Lung (tissue), 12 donors: ENCODE results near the gene PGR. TPM values are rescaled to one million over a fixed set of nuclear protein-coding genes. Genes with fewer than 3 reads are reported as not detected.
A peak's percentile ranks its signal among the peaks of the same experiment; 100 is the strongest.

ENCODE experiments used
- ATAC-seq: fragments of 200-7000 bp; cut with Tn5 transposase; one replicate; pipeline ENCODE4 v1.9.1; 2020; ENCODE audit warnings: moderate number of reproducible peaks; ENCODE audit not compliant: insufficient read depth, low FRiP score
- DNase-seq, 3 donors: peaks; one replicate each; pipeline ENCODE4 v3.0.0-alpha.2; 2013 to 2017
- H3K27ac ChIP-seq, 2 donors: one replicate each; pipeline ENCODE4 v1.5.1; 2013; ENCODE audit warnings: mild to moderate bottlenecking in 2 of 2, moderate library complexity in 2 of 2, control low read depth in 1 of 2, inconsistent platforms in 1 of 2, low read depth in 1 of 2, low read length in 1 of 2
- H3K27me3 ChIP-seq, 3 donors: one replicate each; pipeline ENCODE4 v1.5.1; 2013; ENCODE audit warnings: low read length in 2 of 3; ENCODE audit not compliant: control insufficient read depth in 3 of 3, insufficient read depth in 3 of 3
- H3K36me3 ChIP-seq, 4 donors: one replicate each; pipeline ENCODE4 v1.5.1; 2013; ENCODE audit warnings: low read length in 4 of 4, mild to moderate bottlenecking in 1 of 4, moderate library complexity in 1 of 4; ENCODE audit not compliant: control insufficient read depth in 4 of 4, insufficient read depth in 4 of 4
- H3K4me1 ChIP-seq, 5 donors: one replicate each; pipeline ENCODE4 v1.5.1; 2013; ENCODE audit warnings: low read length in 5 of 5, mild to moderate bottlenecking in 2 of 5, moderate library complexity in 1 of 5; ENCODE audit not compliant: control insufficient read depth in 5 of 5, insufficient read depth in 5 of 5
- H3K4me3 ChIP-seq: one replicate; pipeline ENCODE4 v1.5.1; 2013; ENCODE audit warnings: mild to moderate bottlenecking, control low read depth, moderate library complexity
- H3K9ac ChIP-seq, 2 donors: one replicate each; pipeline ENCODE4 v1.5.1; 2013; ENCODE audit warnings: low read length in 2 of 2, control low read depth in 1 of 2; ENCODE audit not compliant: insufficient read depth in 1 of 2
- H3K9me3 ChIP-seq, 4 donors: one replicate each; pipeline ENCODE4 v1.5.1; 2013; ENCODE audit warnings: low read length in 3 of 4, mild to moderate bottlenecking in 1 of 4, moderate library complexity in 1 of 4; ENCODE audit not compliant: control insufficient read depth in 4 of 4, insufficient read depth in 3 of 4
- WGBS, 2 donors: extraction: QIAGEN DNeasy Blood & Tissue Kit; methylation state at CpG; one replicate each; pipeline ENCODE4 v1.1.7; 2013; 5-methylcytosine and 5-hydroxymethylcytosine counted together
- polyA plus RNA-seq, 2 donors: library from polyadenylated mRNA; stranded (reverse); fragments of 200-250 nt; gene quantifications; one replicate each; pipeline ENCODE4 v1.2.1, GENCODE V29; 2013
- total RNA-seq, 2 donors: library from RNA; depleted of rRNA in 1 of 2; stranded (reverse); fragments of >200 nt in 1 of 2; gene quantifications; one replicate each; pipeline ENCODE4 v1.2.1, GENCODE V29; 2014 to 2021
- TF ChIP-seq, protein P1 (sequence below): IDR thresholded peaks from 2 replicates; pipeline ENCODE4 v1.5.1; 2012; ENCODE audit warnings: mild to moderate bottlenecking; ENCODE audit errors: control extremely low read depth, extremely low read depth
- donor health status: control.
- donor health status: control.
- donor health status: Bipolar disorder and iron deficiency.
- donor health status: healthy.
- donor health status: DM: yes; HTN: yes; CAD: no.

The PGR gene
- total and polyA plus RNA-seq, 4 donors, result 0.16 to 8.8 (median 1.3) TPM

DNA sequence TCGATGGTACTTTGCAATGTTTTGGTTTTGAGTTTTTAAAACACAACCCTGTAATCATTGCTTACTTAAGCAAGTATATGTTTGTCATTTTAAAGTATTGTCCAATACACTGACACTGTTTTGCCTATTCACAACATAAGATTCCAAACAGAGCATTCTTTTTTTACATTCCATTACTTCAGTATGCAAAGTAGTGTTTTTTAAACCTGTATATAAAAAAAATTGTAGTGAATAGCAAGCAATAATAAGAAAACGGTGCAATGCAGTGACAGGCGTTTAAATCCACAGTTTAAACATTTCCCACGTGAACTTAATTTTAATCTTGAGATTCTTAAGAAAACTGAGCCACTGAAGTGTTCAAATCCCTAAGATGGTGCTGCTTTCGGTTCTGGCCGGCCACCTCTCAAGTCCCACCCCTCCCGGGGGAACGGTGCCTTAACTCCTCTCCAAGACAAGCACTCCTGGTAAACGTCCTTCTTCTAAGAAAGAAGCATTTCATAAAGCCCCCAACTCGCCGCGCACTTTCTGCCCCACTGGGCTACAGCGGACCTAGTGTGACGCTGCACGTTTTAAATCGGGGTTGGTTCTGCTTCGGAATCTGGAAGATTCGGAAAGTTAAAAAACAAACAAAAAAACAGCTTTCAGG is 2.9 kb downstream of the PGR start:
- Histone ChIP-seq H3K9ac (peak overlapping the region in 1 of 2 donors; percentile 92), H3K4me3 (peak overlapping the region; percentile 56), H3K9me3 (peaks cover 0 to 12% (median under 1%) of the 10 kb centered on the region in 4 donors), H3K36me3 (no peaks in the 10 kb centered on the region), H3K4me1 (peaks cover 0 to 27% (median 8%) of the 10 kb centered on the region in 5 donors), H3K27ac (peak overlapping the region; percentile 32 to 87), H3K27me3 (peaks cover 6 to 63% (median 7%) of the 10 kb centered on the region in 3 donors)
- WGBS, 2 donors, result 5 to 6% methylated on average over 18 of the region's 18 CpGs
- DNase-seq, result peak; percentile 39 to 74 (median 74)
- TF ChIP-seq, protein P1, sequence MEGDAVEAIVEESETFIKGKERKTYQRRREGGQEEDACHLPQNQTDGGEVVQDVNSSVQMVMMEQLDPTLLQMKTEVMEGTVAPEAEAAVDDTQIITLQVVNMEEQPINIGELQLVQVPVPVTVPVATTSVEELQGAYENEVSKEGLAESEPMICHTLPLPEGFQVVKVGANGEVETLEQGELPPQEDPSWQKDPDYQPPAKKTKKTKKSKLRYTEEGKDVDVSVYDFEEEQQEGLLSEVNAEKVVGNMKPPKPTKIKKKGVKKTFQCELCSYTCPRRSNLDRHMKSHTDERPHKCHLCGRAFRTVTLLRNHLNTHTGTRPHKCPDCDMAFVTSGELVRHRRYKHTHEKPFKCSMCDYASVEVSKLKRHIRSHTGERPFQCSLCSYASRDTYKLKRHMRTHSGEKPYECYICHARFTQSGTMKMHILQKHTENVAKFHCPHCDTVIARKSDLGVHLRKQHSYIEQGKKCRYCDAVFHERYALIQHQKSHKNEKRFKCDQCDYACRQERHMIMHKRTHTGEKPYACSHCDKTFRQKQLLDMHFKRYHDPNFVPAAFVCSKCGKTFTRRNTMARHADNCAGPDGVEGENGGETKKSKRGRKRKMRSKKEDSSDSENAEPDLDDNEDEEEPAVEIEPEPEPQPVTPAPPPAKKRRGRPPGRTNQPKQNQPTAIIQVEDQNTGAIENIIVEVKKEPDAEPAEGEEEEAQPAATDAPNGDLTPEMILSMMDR, result no peak
- ATAC-seq, result no peak

DNA sequence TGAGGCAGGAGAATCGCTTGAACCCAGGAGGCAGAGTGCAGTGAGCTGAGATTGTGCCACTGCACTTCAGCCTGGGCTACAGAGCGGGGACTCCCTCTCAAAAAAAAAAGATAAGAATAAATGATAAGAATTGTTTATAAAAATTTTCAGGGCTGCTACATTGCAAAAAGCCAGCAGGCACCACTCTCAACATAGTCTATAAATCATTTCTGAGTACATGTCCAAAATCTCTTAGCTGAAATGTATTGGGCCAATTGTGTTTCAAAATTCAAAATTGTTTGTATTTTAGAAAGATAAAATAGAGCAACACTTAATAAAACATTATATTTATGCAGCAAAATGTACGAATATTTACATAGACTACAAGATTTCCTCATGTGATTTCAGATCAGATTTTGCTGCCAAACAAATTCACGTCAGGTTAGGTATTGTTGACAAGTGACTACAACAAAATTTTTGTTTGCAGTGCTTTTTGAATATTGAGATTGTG is 13.9 kb downstream of the PGR start:
- Histone ChIP-seq H3K36me3 (peaks cover 0 to 4% (median 1%) of the 10 kb centered on the region in 4 donors), H3K4me1 (peaks cover 0 to 30% (median 0%) of the 10 kb centered on the region in 5 donors), H3K9ac (no peak overlapping the region), H3K9me3 (no peaks in the 10 kb centered on the region), H3K27ac (no peak overlapping the region), H3K4me3 (no peak overlapping the region), H3K27me3 (no peaks in the 10 kb centered on the region)
- DNase-seq (peak; percentile 42 to 96 (median 94)), ATAC-seq (no peak)
- WGBS, 2 donors, result 33 to 66% methylated on average over 4 of the region's 4 CpGs
- TF ChIP-seq, protein P1, result no peak

- H3K27me3 ChIP-seq, result no peaks in the 10 kb centered on the region
- no peak for DNase-seq
- H3K36me3 ChIP-seq, result peaks cover 0 to 4% (median 0%) of the 10 kb centered on the region in 4 donors
- ATAC-seq, result no peak
- no peak overlapping the region for H3K27ac ChIP-seq
- H3K9ac ChIP-seq, result no peak overlapping the region
- TF ChIP-seq, protein P1, result no peak
- no peaks in the 10 kb centered on the region for H3K9me3 ChIP-seq
- 88 to 98% methylated on average over 2 of the region's 2 CpGs for WGBS, 2 donors
- H3K4me3 ChIP-seq, result no peak overlapping the region
- H3K4me1 ChIP-seq, result peaks cover 0 to 30% (median 0%) of the 10 kb centered on the region in 5 donors
Observed at GRCh38 chr11:101113540-101113939, 16.1 kb downstream of the PGR start.
